Fibroblast of skin of scalp (primary cell): ENCODE results near the gene CDH1.

Experiments
- DNase-seq: peaks from one replicate; pipeline ENCODE4 v3.0.0-alpha.2; 2013

Gene CDH1

GRCh38 chr16:68732042-68732680 lies 4.9 kb upstream of the CDH1 start:
- peak; percentile 8 for DNase-seq

GRCh38 chr16:68732741-68733399 lies 4.2 kb upstream of the CDH1 start:
- no peak for DNase-seq

- no peak for DNase-seq
Measured at GRCh38 chr16:68733570-68733969, 3.5 kb upstream of the CDH1 start.

DNA sequence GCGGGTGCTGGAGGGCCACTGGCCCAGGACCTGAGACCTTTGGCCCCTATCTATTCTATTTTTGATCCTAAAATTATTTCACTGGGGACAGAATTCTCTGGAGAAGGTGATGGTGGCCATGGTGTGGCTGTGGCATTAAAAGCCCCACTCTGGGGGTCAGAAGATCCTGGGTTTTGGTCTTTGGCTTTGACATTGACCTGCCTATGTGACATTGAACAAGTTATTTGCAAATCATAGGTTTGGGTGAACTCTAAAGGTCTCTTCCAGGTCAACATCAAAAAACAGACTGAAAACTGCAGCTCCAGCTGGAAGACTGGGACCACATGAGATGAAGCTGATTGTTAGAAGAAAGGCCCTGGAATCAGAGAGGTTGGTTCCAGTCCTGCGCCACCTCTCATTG lies 2.3 kb upstream of the CDH1 start:
- no peak for DNase-seq

- DNase-seq = no peak
Measured at GRCh38 chr16:68736561-68736960, 531 bp upstream of the CDH1 start.

DNA sequence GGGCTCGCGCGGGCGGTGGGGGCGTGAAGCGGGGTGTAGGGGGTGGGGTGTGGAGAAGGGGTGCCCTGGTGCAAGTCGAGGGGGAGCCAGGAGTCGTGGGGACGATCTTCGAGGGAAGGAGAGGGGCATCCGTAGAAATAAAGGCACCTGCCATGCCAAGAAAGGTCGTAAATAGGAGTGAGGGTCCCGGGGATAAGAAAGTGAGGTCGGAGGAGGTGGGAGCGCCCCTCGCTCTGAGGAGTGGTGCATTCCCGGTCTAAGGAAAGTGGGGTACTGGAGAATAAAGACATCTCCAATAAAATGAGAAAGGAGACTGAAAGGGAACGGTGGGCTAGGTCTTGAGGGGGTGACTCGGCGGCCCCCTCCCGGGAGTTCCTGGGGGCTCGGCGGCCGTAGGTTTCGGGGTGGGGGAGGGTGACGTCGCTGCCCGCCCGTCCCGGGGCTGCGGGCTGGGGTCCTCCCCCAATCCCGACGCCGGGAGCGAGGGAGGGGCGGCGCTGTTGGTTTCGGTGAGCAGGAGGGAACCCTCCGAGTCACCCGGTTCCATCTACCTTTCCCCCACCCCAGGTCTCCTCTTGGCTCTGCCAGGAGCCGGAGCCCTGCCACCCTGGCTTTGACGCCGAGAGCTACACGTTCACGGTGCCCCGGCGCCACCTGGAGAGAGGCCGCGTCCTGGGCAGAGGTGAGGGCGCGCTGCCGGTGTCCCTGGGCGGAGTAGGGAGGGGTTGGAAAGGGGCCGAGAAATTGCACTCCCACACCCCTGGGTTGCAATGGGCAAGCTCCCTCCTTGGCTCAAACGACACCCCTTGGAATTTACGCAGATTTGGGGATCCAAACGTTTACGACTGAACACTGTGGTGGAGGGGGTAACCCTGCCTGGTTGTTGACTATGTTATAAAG lies 888 bp downstream of the CDH1 start:
- no peak for DNase-seq

GRCh38 chr16:68739964-68740627 lies 3.0 kb downstream of the CDH1 start:
- DNase-seq = no peak

DNA sequence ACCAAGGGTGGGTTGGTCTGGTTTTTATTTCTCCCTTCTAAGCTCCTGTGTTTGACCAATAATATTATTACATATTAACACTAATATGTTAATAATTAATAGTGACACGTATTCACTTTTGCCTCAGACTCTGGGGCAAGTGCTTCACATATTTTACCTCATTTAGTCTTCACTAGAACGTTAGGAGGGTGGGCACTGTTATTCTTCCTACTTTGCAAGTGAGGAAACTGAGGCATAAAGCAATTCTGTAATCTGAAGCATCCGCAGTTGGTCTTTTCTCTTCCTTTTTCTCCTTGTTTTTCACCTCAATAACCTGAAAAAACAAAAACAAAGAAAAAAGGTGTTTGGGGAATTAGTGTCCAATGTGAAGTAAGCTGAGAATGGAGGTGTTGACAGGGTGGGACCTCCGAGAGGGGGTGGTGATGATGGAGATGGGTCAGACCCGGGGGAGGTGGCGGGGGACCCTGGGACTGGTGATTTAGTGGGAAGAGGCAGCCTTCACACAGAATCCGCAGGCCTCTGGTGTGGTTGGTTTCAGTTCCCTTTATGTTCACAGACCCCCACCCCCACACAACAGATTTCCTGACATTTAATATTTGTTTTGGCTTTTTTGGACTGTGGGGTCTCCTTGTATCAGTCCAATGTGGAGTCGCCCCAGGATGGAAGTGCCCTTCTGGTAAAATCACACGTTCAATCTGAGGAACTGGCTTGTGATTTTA lies 3.7 kb downstream of the CDH1 start:
- DNase-seq = no peak

GRCh38 chr16:68743664-68744063 lies 6.6 kb downstream of the CDH1 start:
- no peak for DNase-seq

DNA sequence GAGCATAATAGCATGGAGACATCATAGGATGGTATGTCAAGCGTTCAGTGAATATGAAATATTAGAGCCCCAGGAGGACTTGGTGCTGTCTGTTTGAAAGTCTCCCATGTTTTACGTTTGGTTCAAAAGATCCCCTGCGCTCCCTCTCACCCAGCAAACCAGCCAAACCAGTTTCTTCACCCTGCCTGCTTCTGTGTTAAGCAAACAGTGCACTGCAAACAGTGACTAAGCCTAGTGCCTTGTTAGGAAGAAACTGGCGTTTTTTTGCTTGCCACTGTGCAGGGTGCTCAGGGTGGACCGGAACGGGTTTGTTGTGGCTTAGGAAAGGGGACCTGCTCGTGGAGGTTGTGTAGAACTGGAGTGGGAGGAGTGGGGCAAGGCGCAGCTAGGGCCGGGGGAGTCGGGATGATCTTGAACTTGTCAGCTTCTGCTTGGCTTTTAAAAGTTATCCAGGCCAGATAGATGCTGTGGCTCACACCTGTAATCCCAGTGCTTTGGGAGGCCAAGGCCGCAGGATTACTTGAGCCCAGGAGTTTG lies 7.7 kb downstream of the CDH1 start:
- DNase-seq = no peak

DNA sequence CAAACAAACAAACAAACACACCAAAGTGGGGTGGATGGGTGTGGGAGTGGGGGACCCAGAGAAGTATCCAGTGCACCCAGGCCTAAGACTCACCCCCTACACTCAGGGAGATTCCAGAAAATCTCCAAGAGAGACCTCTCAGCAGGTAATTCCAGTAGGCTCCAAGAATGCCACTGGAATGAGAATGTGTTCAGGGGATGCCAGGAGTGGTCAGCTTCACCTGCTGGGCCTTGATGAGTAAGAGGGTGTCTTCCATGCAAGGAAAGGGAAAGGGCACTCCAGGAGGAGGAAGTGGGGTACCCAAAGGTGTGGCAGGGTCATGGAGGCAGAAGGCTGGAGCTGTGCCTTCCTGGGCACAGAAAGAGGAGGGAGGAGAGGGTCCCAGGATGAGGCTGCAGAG lies 9.9 kb downstream of the CDH1 start:
- no peak for DNase-seq

DNA sequence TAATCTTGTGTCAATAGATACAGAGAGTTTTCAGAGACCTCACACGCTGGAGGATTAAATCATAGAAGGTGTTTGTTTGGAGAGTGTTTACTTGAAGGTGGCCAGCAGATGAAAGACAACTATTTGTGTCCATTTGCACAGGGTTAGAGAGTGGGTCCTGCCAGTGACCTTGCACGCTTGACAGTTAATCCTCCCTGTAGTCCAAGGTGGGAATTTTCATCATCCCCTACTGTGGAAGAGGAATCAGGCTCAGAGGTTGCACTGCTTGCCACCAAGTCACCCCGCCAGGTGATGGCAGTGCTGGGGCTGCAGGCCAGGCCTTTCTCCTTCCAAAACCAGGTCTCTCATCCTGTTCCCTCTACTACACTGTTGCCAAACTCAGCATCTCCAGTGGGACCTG lies 12.3 kb downstream of the CDH1 start:
- DNase-seq = no peak

DNA sequence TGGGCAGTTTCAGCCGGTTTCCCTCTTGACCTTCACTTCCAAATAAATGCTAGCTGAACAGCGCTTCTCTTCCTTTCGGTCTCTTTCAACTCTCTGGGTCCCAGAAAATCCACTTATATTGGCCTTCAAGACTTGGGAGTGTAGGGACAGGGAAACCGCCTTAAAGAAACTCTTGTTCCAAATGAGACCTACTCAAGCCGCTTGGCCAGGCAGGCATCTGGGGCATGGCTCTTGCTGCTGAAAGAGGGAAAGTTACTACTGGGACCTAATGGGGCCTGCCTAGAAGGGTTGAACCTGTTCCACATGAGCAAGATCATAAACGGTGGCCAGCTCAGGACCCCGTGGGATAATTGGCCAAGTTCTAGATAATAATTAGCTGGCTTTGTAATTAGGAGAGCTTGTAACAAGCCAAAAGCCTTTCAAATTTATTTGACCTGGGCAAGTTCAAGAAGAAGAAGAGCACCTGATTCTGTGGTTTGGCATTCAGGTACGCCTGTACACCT lies 13.2 kb downstream of the CDH1 start:
- no peak for DNase-seq

DNA sequence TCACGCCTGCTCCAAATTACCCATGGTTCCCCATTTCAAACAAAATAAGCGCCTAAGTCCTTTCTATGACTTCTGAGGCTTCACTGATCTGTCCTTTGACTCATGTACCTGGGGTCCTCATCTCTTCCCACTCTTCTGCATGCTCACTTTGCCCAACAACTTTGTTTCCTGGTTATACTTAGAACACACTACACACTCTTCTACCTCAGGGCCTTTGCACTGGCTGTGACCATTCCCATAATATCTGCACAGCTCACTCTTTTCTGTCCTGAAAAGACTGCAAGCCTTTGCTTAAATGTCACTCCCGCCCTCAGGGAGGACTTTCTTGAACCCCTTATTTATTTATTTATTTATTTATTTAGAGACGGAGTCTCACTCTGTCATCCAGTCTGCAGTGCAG lies 14.1 kb downstream of the CDH1 start:
- no peak for DNase-seq

DNA sequence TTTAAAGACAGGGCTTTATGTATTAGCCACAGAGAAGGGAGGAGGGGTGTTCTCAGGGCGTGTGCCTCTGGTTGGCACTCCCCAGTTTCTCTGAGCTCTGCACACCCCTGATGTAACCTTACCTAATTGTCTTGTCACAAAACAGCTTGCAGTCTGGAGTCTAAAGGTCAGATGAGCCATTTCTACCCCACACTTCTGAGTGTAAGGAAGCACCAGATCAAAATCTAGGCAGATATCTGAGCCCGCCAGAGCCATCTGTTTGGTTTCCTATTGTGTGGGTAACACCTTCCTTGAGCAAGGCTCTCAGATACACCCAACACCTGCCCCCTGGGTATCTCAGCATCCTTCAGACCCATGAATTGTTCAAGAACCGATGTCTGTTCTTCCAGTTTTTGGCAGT lies 15.5 kb downstream of the CDH1 start:
- DNase-seq = no peak

DNA sequence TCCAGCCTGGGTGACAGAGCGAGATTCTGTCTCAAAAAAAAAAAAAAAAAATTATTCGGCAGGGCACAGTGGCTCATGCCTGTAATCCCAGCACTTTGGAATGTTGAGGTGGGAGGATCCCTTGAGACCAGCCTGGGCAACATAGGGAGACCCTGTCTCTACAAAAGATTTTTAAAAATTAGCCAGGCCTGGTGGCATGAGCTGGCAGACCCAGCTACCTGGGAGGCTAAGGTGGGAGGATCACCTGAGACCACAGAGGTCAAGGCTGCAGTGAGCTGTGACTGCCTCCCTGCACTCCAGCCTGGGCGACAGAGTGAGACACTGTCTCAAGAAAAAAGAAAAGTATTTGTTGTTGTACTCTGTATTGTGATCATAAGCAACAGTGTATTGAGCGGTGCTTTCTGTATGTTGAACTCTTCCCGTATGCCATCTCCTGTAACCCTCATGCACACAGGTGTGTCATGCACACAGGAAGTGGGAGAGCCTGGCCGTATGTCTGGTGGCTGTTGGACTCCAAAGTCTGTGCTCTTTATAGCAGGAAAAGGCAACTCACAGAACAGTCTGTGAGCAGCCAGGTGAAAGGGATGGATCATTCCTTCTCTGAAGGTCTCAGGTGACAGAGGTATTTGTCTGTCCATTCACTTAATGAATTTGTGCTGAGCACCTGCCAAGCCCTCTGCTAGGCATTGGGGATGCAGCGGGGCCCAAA lies 17.1 kb downstream of the CDH1 start:
- no peak for DNase-seq

- DNase-seq = no peak
Measured at GRCh38 chr16:68756239-68756915, 19.3 kb downstream of the CDH1 start.

GRCh38 chr16:68757625-68757935 lies 20.5 kb downstream of the CDH1 start:
- DNase-seq = no peak

- no peak for DNase-seq
Measured at GRCh38 chr16:68759062-68759461, 22.0 kb downstream of the CDH1 start.

GRCh38 chr16:68760671-68761275 lies 23.7 kb downstream of the CDH1 start:
- DNase-seq = peak; percentile 45
